ENCODE measurements around the gene SLC25A6. TPM values are rescaled to one million over a fixed set of nuclear protein-coding genes. Genes with fewer than 3 reads are reported as not detected.

The SLC25A6 gene
- total and polyA plus RNA-seq, 2 of the 13 experiments (the other 11 are each of a cell fraction or from before 2014, with no cell fraction given): 138 to 581 TPM

DNA sequence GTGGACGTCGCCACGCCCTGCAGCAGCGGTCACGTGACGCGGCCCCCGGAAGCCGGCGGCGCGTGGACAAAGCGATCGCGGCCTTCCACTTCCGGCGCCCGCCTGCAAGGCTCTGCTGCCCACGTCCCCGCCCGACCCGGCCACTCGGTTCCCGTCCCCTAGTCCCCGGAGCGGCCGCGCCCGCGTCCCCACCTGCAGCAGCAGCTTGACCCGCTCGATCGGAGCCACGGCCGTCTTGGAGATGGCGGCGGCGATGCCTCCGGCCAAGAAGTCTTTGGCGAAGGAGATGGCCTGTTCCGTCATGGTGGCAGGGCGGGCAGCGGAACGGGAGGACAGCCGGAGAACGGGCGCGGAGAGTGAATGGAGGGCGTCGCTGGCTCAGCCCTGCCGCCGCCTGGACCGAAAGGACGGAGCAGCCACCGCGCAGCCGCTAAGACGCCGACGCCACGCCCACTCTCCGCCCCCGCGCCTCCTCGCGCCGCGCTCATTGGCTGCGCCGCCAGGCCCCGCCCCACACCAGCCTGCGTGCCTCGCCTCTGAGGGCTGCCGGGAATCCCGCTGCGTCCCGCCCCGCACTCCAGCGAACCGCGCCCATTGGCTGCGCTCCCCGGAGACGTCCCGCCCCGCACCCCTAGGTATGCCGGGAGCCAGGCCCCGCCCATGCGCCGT lies at the start of gene SLC25A6 (continued):
- 0 out of 2 replicates have a peak, but pooled peaks have one; percentile 27 for TF ChIP-seq ZKSCAN1 (IDR thresholded peaks at IDR 0.05; ENCODE audit: low read length)
- TF ChIP-seq TBX2 (CRISPR knock-in tag; IDR thresholded peaks at IDR 0.05; ENCODE audit: borderline replicate concordance): peak; percentile 83
- TF ChIP-seq ZBTB20 (CRISPR knock-in tag; IDR thresholded peaks at IDR 0.05; ENCODE audit: borderline replicate concordance, low read depth): no peak
- TF ChIP-seq ETV6 (CRISPR knock-in tag; conservative IDR thresholded peaks at IDR 0.05): peak; percentile 7; the same call in 1 of the 2 replicates
- TF ChIP-seq MTF2 (CRISPR knock-in tag; IDR thresholded peaks at IDR 0.05; ENCODE audit: borderline replicate concordance): no peak
- TF ChIP-seq NR1H2 (CRISPR knock-in tag; IDR thresholded peaks at IDR 0.05; ENCODE audit: borderline replicate concordance, low read depth): no peak
- TF ChIP-seq ATF4 (CRISPR knock-in tag; IDR thresholded peaks at IDR 0.05): no peak; a peak in 1 of 4 replicates
- 0 out of 2 replicates have a peak, but pooled peaks have one; percentile 19 for TF ChIP-seq ZNF510 (CRISPR knock-in tag; IDR thresholded peaks at IDR 0.05; ENCODE audit: low read depth)
- no peak for TF ChIP-seq MZF1 (CRISPR knock-in tag; IDR thresholded peaks at IDR 0.05; ENCODE audit: borderline replicate concordance)
- TF ChIP-seq CHCHD3 (CRISPR knock-in tag; IDR thresholded peaks at IDR 0.05): no peak; the same call in 1 of the 2 replicates
- TF ChIP-seq SMAD9 (CRISPR knock-in tag; IDR thresholded peaks at IDR 0.05): no peak
- peak; percentile 70; the same call in 1 of the 2 replicates for TF ChIP-seq HBP1 (CRISPR knock-in tag; IDR thresholded peaks at IDR 0.05; ENCODE audit: low read depth)
- TF ChIP-seq, protein P1, sequence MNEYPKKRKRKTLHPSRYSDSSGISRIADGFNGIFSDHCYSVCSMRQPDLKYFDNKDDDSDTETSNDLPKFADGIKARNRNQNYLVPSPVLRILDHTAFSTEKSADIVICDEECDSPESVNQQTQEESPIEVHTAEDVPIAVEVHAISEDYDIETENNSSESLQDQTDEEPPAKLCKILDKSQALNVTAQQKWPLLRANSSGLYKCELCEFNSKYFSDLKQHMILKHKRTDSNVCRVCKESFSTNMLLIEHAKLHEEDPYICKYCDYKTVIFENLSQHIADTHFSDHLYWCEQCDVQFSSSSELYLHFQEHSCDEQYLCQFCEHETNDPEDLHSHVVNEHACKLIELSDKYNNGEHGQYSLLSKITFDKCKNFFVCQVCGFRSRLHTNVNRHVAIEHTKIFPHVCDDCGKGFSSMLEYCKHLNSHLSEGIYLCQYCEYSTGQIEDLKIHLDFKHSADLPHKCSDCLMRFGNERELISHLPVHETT (CRISPR knock-in tag; conservative IDR thresholded peaks at IDR 0.05): 0 out of 2 replicates have a peak, but pooled peaks have one; percentile 22
- no peak for TF ChIP-seq MAFK (conservative IDR thresholded peaks at IDR 0.05 in 1 of 2, IDR thresholded peaks at IDR 0.05 in 1 of 2; ENCODE audit: low read length in 2 of 2)
- TF ChIP-seq STAG1 (CRISPR knock-in tag; IDR thresholded peaks at IDR 0.05): no peak
- TF ChIP-seq, protein P2, sequence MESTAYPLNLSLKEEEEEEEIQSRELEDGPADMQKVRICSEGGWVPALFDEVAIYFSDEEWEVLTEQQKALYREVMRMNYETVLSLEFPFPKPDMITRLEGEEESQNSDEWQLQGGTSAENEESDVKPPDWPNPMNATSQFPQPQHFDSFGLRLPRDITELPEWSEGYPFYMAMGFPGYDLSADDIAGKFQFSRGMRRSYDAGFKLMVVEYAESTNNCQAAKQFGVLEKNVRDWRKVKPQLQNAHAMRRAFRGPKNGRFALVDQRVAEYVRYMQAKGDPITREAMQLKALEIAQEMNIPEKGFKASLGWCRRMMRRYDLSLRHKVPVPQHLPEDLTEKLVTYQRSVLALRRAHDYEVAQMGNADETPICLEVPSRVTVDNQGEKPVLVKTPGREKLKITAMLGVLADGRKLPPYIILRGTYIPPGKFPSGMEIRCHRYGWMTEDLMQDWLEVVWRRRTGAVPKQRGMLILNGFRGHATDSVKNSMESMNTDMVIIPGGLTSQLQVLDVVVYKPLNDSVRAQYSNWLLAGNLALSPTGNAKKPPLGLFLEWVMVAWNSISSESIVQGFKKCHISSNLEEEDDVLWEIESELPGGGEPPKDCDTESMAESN (CRISPR knock-in tag; conservative IDR thresholded peaks at IDR 0.05): peak; percentile 34
- TF ChIP-seq KLF15 (CRISPR knock-in tag; IDR thresholded peaks at IDR 0.05; ENCODE audit: borderline replicate concordance): 0 out of 2 replicates have a peak, but pooled peaks have one; percentile 27
- TF ChIP-seq, protein P3, sequence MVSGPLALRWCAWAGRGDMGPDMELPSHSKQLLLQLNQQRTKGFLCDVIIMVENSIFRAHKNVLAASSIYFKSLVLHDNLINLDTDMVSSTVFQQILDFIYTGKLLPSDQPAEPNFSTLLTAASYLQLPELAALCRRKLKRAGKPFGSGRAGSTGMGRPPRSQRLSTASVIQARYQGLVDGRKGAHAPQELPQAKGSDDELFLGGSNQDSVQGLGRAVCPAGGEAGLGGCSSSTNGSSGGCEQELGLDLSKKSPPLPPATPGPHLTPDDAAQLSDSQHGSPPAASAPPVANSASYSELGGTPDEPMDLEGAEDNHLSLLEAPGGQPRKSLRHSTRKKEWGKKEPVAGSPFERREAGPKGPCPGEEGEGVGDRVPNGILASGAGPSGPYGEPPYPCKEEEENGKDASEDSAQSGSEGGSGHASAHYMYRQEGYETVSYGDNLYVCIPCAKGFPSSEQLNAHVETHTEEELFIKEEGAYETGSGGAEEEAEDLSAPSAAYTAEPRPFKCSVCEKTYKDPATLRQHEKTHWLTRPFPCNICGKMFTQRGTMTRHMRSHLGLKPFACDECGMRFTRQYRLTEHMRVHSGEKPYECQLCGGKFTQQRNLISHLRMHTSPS (CRISPR knock-in tag; IDR thresholded peaks at IDR 0.05; ENCODE audit: low read depth): no peak; the same call in 1 of the 2 replicates
- peak; percentile 89 for TF ChIP-seq SAFB2 (CRISPR knock-in tag; IDR thresholded peaks at IDR 0.05; ENCODE audit: borderline replicate concordance, low read depth)
- no peak for TF ChIP-seq ZNF780A (CRISPR knock-in tag; IDR thresholded peaks at IDR 0.05)
